Vagina (tissue), 2 donors: ENCODE measurements around the gene DCHS1. TPM values are rescaled to one million over a fixed set of nuclear protein-coding genes. Genes with fewer than 3 reads are reported as not detected.

Experiments used
- DNase-seq, 2 donors: peaks; one replicate each; pipeline ENCODE4 v3.0.0-alpha.2; 2017; ENCODE audit errors: extremely low spot score in 2 of 2
- H3K27ac ChIP-seq: fragments of 200-600 bp; sonication (generic); one replicate; pipeline ENCODE4 v1.5.1; 2019
- H3K27me3 ChIP-seq: fragments of 200-600 bp; sonication (generic); one replicate; pipeline ENCODE4 v1.5.1; 2019
- H3K36me3 ChIP-seq, 2 donors: fragments of 200-600 bp; sonication (generic); one replicate each; pipeline ENCODE4 v1.5.1; 2017 to 2019
- H3K4me1 ChIP-seq: fragments of 200-600 bp; sonication (generic); one replicate; pipeline ENCODE4 v1.5.1; 2019
- H3K4me3 ChIP-seq, 2 donors: fragments of 200-600 bp; sonication (generic); 1 replicate in 1 of 2; 2 replicates in 1 of 2; pipeline ENCODE4 v1.5.1; 2016 to 2019
- H3K9me3 ChIP-seq: fragments of 200-600 bp; sonication (generic); one replicate; pipeline ENCODE4 v1.5.1; 2019
- CTCF ChIP-seq, 3 experiments: fragments of 450-650 bp in 2 of 3; fragments of 200-600 bp in 1 of 3; sonication (generic) in 1 of 3; IDR thresholded peaks; one replicate each; pipeline ENCODE4 v1.5.1; 2017 to 2019; ENCODE audit warnings: antibody characterized with exemption in 3 of 3, mild to moderate bottlenecking in 2 of 3, moderate library complexity in 2 of 3
- POLR2A ChIP-seq, 2 donors: fragments of 450-650 bp; IDR thresholded peaks; one replicate each; pipeline ENCODE4 v1.6.1; 2017; ENCODE audit warnings: antibody characterized with exemption in 2 of 2, mild to moderate bottlenecking in 2 of 2, moderate library complexity in 2 of 2
- POLR2AphosphoS5 ChIP-seq, 2 donors: sonication (generic); formaldehyde crosslinking; IDR thresholded peaks; one replicate each; pipeline ENCODE4 v1.9.0; 2017; ENCODE audit warnings: antibody characterized with exemption in 2 of 2, mild to moderate bottlenecking in 2 of 2, low read depth in 1 of 2; ENCODE audit not compliant: insufficient read depth in 1 of 2
- intact Hi-C: fragments of 100-400 bp; cut with DNase I; formaldehyde crosslinking; loops from one replicate; pipeline ENCODE4 v1.15.1; 2023
- total RNA-seq: library from RNA; depleted of rRNA; stranded (reverse); fragments of >200 nt; gene quantifications from one replicate; pipeline ENCODE4 v1.2.3, GENCODE V29; 2016

The DCHS1 gene
- total RNA-seq, 1 donor from 2014 or later: 28.7 TPM

- no peak for TF ChIP-seq POLR2A (IDR thresholded peaks at IDR 0.05)
- no peak for TF ChIP-seq POLR2AphosphoS5 (IDR thresholded peaks at IDR 0.05; ENCODE audit: insufficient read depth in 1 of 2, low read depth in 1 of 2)
- no peak for TF ChIP-seq CTCF (IDR thresholded peaks at IDR 0.05)
- Histone ChIP-seq H3K36me3 (peaks cover 0 to 54% of the 10 kb centered on the region in 2 donors), H3K4me1 (peaks cover 4% of the 10 kb centered on the region), H3K27me3 (no peaks in the 10 kb centered on the region), H3K9me3 (no peaks in the 10 kb centered on the region), H3K27ac (no peak overlapping the region), H3K4me3 (no peak overlapping the region)
- no peak for DNase-seq
- intact Hi-C loops: no loop called here
Measured at GRCh38 chr11:6629892-6630631, 25.5 kb downstream of the DCHS1 start.

DNA sequence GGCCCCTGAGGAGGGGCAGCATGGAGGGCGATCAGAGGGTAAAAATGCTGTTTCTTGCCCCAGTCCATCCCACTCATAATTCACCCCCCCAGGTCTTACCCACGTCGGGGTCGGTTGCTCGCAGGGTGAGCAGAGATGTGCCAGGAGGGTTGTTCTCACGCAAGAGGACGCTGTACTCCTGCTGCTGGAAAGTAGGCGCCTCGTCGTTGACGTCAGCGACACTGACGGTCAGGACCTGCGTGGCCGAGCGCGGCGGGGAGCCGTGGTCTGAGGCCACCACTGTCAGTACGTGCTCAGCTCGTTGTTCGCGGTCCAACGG lies 26.1 kb downstream of the DCHS1 start:
- Histone ChIP-seq H3K9me3 (no peaks in the 10 kb centered on the region), H3K36me3 (peaks cover 0 to 54% of the 10 kb centered on the region in 2 donors), H3K27ac (no peak overlapping the region), H3K4me3 (no peak overlapping the region), H3K27me3 (no peaks in the 10 kb centered on the region), H3K4me1 (no peaks in the 10 kb centered on the region)
- TF ChIP-seq POLR2A (IDR thresholded peaks at IDR 0.05) (no peak), POLR2AphosphoS5 (IDR thresholded peaks at IDR 0.05; ENCODE audit: insufficient read depth in 1 of 2, low read depth in 1 of 2) (no peak), CTCF (IDR thresholded peaks at IDR 0.05) (no peak)
- intact Hi-C loops: no loop called here
- no peak for DNase-seq

GRCh38 chr11:6628526-6628925 lies 27.1 kb downstream of the DCHS1 start:
- Histone ChIP-seq H3K27me3 (no peaks in the 10 kb centered on the region), H3K4me3 (no peak overlapping the region), H3K36me3 (peaks cover 0 to 48% of the 10 kb centered on the region in 2 donors), H3K27ac (no peak overlapping the region), H3K9me3 (no peaks in the 10 kb centered on the region), H3K4me1 (no peaks in the 10 kb centered on the region)
- DNase-seq: no peak
- TF ChIP-seq POLR2AphosphoS5 (IDR thresholded peaks at IDR 0.05; ENCODE audit: insufficient read depth in 1 of 2, low read depth in 1 of 2) (no peak), POLR2A (IDR thresholded peaks at IDR 0.05) (no peak), CTCF (IDR thresholded peaks at IDR 0.05) (no peak)
- intact Hi-C loops: no loop called here

DNA sequence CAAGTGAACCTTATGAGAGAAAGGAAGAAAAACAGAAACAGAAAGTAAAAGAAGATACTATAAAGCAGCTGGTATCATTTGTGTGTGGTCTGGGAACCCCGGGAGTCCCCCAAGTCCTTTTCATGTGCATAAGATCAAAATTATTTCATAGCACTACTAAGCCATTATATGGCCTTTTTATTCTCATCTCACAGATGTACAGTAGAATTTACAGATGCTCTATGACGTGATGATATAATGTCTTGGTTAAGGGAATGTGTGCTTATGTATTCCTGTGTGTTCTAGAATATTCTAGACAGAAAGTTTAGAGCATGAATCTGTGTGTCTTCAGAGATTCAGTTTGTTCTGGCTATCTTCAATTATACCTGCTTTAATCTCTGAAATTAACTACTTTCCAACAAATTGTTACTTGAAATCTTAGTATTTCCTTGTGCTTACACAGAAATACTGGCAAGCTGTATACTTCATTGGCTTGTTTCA lies 27.8 kb downstream of the DCHS1 start:
- H3K9me3 ChIP-seq: no peaks in the 10 kb centered on the region
- H3K36me3 ChIP-seq: peaks cover 0 to 41% of the 10 kb centered on the region in 2 donors
- no peak overlapping the region for H3K4me3 ChIP-seq
- H3K27me3 ChIP-seq: no peaks in the 10 kb centered on the region
- no peak for DNase-seq
- no peak overlapping the region for H3K27ac ChIP-seq
- TF ChIP-seq CTCF (IDR thresholded peaks at IDR 0.05) (no peak), POLR2A (IDR thresholded peaks at IDR 0.05) (no peak), POLR2AphosphoS5 (IDR thresholded peaks at IDR 0.05; ENCODE audit: insufficient read depth in 1 of 2, low read depth in 1 of 2) (no peak)
- intact Hi-C loops: no loop called here
- no peaks in the 10 kb centered on the region for H3K4me1 ChIP-seq

DNA sequence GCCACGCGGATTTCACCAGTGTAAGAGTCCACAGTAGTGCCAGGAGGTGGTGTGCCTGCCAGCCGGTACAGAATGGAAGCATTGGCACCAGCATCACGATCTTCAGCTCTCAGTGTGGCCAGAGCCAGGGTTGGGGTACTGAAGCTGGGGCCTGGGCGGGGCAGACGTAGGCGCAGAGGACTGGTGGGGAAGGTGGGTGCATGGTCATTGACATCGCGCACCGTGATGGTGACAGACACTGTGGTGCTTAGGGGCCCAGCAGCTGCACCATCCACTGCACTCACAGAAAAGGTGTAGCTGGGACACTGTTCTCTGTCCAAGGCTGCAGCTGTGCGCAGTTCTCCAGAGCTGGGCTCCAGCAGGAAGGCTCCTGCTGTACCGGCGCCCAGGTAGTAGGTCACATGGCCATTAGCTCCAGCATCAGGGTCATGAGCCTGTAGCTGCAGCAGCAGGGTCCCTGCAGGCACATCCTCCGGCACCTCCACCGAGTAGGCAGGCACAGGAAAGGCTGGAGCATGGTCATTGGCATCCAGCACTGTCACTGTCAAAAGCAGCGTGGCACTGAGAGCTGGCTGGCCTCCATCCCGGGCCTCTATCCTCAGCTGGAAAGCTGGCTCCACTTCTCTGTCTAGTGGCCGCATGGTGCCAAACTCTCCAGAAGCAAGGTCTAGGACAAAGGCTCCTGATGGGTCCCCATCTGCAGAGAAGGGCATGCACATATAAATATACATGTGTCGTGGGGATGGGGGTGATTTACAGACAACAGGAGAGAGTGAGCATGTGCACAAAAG lies 28.4 kb downstream of the DCHS1 start:
- no peaks in the 10 kb centered on the region for H3K27me3 ChIP-seq
- no peaks in the 10 kb centered on the region for H3K4me1 ChIP-seq
- no peak overlapping the region for H3K27ac ChIP-seq
- H3K4me3 ChIP-seq: no peak overlapping the region
- intact Hi-C loops: no loop called here
- DNase-seq: no peak
- TF ChIP-seq POLR2A (IDR thresholded peaks at IDR 0.05): no peak
- TF ChIP-seq POLR2AphosphoS5 (IDR thresholded peaks at IDR 0.05; ENCODE audit: insufficient read depth in 1 of 2, low read depth in 1 of 2): no peak
- TF ChIP-seq CTCF (IDR thresholded peaks at IDR 0.05): no peak
- no peaks in the 10 kb centered on the region for H3K9me3 ChIP-seq
- peaks cover 0 to 36% of the 10 kb centered on the region in 2 donors for H3K36me3 ChIP-seq
